NCI-H128 (cell line): ENCODE data around the gene CLUH.
"Not testable (repeated sequence)": the region's sequence is repeated elsewhere in the genome, so short reads cannot be mapped to it uniquely, and the experiment has no call there.

Experiments used
- DNase-seq: peaks from one replicate; lab custom pipeline; 2025; ENCODE audit not compliant: unreplicated experiment; lab: John Stamatoyannopoulos, UW

CLUH gene

GRCh38 chr17:2703606-2704005, 8.0 kb downstream of the CLUH start:
- DNase-seq: no peak

DNA sequence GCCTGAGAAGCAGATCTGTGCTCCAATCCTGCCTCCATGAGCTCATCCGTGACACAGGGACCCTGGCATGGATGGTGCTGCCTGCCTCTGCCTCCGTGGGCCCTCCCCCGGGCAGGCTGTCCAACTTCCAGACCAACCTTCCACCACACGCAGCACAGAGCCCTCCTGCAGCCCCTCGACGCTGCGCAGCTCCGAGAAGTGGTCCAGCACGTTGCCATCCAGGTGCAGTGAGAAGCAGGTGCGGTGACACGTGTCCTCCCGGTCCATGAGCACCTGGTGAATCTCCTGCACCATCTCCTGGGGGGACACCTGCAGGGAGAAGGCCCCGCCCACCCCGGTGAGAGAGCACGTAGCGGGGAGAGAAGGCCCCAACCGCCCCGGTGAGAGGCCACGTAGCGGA, 8.4 kb downstream of the CLUH start:
- no peak for DNase-seq

DNA sequence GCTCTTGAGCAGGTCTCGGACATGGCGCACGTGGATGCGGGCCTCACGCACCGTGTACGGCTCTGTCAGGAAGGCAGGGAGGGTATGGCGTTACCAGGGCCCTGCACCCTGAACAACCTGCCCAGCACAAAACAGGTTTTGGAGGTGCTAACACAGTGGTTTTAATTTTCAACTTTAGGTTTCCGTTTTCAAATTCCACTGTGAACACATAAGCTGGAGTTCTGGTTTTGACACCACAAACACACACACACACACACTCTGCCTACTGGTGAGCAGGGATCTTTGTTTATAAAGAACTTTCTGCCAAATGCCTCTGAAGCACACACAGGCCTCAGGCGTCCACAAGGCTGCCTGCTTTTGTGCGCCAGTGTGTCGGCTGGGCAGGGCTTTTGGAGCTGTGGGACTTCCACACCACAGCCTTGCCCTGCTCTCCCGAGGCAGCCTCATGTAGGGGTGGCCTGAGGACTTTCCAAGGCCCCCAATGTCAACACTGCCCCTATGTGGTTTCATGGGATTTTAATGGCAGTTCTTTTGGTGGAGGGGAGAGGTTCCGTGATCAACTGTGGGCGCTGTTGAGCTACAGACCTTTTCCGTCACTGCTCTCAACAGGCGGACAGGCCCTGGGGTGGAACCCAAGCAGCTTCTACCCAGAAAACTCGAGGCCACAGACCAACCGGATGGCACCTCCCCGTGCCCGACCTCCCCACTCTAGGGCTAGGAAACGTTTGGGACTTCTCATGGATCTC, 9.4 kb downstream of the CLUH start:
- DNase-seq: no peak

GRCh38 chr17:2701161-2701995, 10.2 kb downstream of the CLUH start:
- no peak for DNase-seq

GRCh38 chr17:2700491-2701141, 10.9 kb downstream of the CLUH start:
- no peak for DNase-seq

DNA sequence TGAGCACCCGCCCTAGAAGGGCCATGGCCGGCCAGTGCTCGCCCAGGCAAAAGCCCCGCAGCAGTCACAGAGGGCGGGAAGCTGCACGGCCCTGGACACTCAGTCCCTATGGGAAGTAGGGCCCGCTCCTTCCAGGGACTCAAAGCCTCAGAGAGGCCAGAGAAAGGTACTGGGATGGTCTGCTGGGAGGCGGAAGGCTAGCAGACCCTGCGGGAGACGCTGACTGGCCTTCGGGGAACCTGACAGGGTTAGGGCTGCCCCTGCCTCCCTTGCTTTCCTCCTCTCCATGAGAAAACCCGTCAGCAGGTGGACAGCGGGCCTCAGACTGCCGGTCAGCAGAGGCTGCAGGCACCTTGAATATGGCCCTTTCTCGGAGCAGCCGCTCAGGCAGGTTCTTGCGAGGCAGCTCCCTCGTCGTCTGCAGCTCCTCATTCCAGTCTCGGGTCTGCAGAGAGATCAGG, 11.5 kb downstream of the CLUH start:
- no peak for DNase-seq

GRCh38 chr17:2699216-2699805, 12.3 kb downstream of the CLUH start:
- DNase-seq: not testable (repeated sequence)

GRCh38 chr17:2697611-2698162, 13.9 kb downstream of the CLUH start:
- DNase-seq: no peak

- DNase-seq: no peak
Measured at GRCh38 chr17:2695961-2696760, 15.4 kb downstream of the CLUH start.

- no peak for DNase-seq
Measured at GRCh38 chr17:2695243-2695960, 16.2 kb downstream of the CLUH start.

DNA sequence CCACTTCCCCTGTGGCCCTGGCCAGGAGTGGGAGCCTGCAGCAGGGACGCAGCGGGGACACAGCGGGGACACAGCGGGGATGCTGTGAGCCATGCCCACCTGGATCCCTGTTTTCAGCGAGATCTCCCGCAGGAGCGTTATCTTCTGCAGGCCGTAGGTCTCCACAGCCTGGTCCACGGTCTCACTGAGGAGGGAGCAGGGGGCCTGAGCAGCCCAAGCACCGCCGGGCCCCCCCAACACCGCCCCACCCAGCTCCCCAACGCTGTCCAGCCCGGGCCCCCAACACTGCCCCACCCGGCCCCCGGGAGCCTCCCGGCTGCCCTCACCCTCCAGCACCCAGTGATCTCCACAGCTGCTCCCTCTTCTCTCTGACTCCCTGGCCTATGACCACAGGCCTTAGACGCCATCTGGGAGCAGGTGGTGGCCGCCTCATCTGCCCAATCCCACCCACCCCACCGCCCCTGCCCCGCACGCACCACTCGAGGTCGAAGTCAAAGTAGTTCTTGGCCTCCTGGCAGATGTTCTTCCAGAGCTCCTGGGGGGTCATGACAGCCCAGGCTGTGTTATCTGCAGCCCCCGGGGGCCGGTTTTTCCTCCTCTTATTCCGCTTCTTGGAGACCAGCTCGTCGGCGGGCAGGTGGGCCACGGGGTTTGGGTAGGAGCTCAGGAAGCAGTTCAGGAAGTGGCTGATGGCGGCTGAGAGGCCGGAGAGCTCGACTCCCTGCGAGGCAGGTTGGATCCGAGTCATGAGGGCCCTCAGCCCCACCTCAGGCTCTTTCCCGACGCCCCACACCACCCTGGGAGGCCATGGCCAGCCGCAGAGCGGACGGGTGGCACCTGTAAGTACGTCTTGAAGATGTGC, 17.0 kb downstream of the CLUH start:
- DNase-seq: no peak

GRCh38 chr17:2693561-2694380, 17.8 kb downstream of the CLUH start:
- DNase-seq: no peak

DNA sequence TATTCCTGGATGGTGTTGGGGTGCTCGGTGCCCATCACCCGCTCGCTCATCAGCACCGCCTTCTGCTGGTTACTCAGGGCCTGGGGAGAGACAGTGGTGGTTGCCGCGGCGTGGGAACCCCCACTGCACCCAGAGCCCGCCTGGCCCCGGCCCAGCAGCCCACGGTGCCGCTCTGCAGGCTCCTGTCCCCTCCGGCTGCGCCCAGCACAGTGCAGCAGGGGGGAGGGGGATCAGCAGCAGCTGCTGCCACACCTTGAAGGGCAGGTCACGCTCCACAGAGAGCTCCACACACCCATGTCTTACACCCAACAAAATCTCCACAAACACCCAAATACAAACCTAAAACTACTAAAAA, 18.8 kb downstream of the CLUH start:
- DNase-seq: no peak

DNA sequence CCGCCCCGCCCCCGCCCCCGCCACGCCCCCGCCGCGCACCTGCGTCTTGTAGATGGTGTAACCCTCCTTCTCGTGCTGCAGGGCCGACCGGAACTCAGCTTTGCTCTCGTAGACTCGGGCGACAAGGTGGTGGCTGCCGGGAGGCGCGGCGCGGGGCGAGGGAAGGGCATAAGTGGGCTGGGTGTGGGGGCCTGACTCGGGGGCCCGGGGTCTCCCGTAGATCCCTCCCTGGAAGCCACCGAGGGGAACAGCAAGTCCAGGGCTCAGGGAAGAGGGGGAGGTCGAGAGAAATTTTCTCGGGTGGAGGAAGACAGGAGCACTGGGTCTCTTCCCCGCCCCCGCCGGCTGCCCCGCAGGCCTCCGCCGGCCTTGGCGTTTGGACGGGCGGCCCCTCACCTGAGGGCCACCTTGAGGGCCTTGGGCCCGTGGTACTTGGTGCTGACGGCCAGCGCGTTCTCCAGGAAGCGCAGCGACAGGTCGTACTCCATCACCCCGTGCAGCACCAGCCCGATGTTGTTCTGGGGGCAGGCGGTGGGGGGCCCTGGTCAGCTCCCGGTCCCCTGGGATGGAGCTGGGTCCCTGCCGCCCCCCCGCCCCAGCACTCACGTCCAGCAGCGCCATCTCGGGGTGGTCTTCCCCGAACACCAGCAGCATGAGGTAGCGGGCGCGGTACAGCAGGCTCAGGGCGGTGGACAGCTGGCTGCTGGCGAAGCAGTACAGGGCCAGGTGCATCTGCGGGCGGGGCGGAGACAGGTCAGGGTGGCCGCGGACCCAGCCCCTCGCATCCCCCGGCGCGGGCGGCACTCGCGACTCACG, 19.4 kb downstream of the CLUH start:
- DNase-seq: no peak

GRCh38 chr17:2691069-2691871, 20.3 kb downstream of the CLUH start:
- DNase-seq: no peak
